Measurements from ENCODE around the gene SUMF2.

- TF ChIP-seq CTCF (IDR thresholded peaks at IDR 0.05; ENCODE audit: low read depth, low read length) (no peak), MAX (IDR thresholded peaks at IDR 0.05; ENCODE audit: low read depth, low read length) (no peak)
These were observed 13.1 kb upstream of the SUMF2 start for GRCh38 chr7:56051053-56051338.

Data from NB4 (cell line).